HepG2 (cell line): ENCODE measurements around the gene C2orf78. TPM values are rescaled to one million over a fixed set of nuclear protein-coding genes. Genes with fewer than 3 reads are reported as not detected.

ENCODE experiments used
- AKAP8 ChIP-seq: sonication (generic); formaldehyde crosslinking; IDR thresholded peaks from 2 replicates; pipeline ENCODE4 v1.5.1; 2020; ENCODE audit warnings: mild to moderate bottlenecking, missing genetic modification reagents
- CBFB ChIP-seq: sonication (generic); formaldehyde crosslinking; IDR thresholded peaks from 2 replicates; pipeline ENCODE4 v1.4.0; 2020; ENCODE audit warnings: missing genetic modification reagents
- CBX5 ChIP-seq: sonication (generic); formaldehyde crosslinking; IDR thresholded peaks from 2 replicates; pipeline ENCODE4 v1.4.0; 2020; ENCODE audit warnings: missing genetic modification reagents, borderline replicate concordance
- EED ChIP-seq: sonication (generic); formaldehyde crosslinking; IDR thresholded peaks from 2 replicates; pipeline ENCODE4 v1.5.0; 2020; ENCODE audit warnings: mild to moderate bottlenecking, missing genetic modification reagents
- SRSF4 ChIP-seq: fragments of 200-400 bp; formaldehyde crosslinking; IDR thresholded peaks from one replicate; pipeline ENCODE4 v1.6.1; 2018; ENCODE audit warnings: mild to moderate bottlenecking, low read depth, low read length, moderate library complexity; ENCODE audit not compliant: poor library complexity, severe bottlenecking
- XRCC5 ChIP-seq: fragments of 200-400 bp; formaldehyde crosslinking; optimal IDR thresholded peaks from 2 replicates; pipeline ENCODE3; 2017; ENCODE audit warnings: mild to moderate bottlenecking, low read length
- ZBTB14 ChIP-seq: sonication (generic); formaldehyde crosslinking; IDR thresholded peaks from 2 replicates; pipeline ENCODE4 v1.4.0; 2020; ENCODE audit warnings: missing genetic modification reagents
- ZFX ChIP-seq: sonication (generic); formaldehyde crosslinking; IDR thresholded peaks from 2 replicates; pipeline ENCODE4 v1.4.0; 2020; ENCODE audit warnings: mild to moderate bottlenecking, low read depth, missing genetic modification reagents, moderate library complexity
- ZNF232 ChIP-seq: sonication (generic); formaldehyde crosslinking; IDR thresholded peaks from 2 replicates; pipeline ENCODE4 v1.4.0; 2020; ENCODE audit warnings: missing genetic modification reagents, borderline replicate concordance
- ZNF264 ChIP-seq: sonication (generic); formaldehyde crosslinking; IDR thresholded peaks from 2 replicates; pipeline ENCODE4 v1.4.0; 2020; ENCODE audit warnings: missing genetic modification reagents
- ZNF318 ChIP-seq: sonication (generic); formaldehyde crosslinking; IDR thresholded peaks from 2 replicates; pipeline ENCODE4 v1.4.0; 2020; ENCODE audit warnings: mild to moderate bottlenecking, missing genetic modification reagents
- ZNF7 ChIP-seq: IDR thresholded peaks from 2 replicates; pipeline ENCODE4 v1.6.1; 2016; ENCODE audit warnings: missing biosample characterization, missing genetic modification reagents
- polyA plus RNA-seq, 8 experiments: library from polyadenylated mRNA; depleted of rRNA in 3 of 8; stranded (reverse) in 7 of 8; unstranded in 1 of 8; fragments of >200 nt; fragmentation: Illumina TruSeq in 4 of 8; extraction: Trizol in 4 of 8; gene quantifications; 2 replicates each; pipeline versions ENCODE4 v1.2.1 to v1.2.3, GENCODE V29; 2011 to 2016; ENCODE audit warnings: low read depth in 4 of 8, missing spikeins in 1 of 8, mixed read lengths in 1 of 8; ENCODE audit not compliant: insufficient read depth in 1 of 8
- total RNA-seq, 5 experiments: library from RNA; depleted of rRNA; stranded (reverse); fragments of >200 nt; fragmentation: Illumina TruSeq; extraction: Trizol; gene quantifications; 2 replicates each; pipeline ENCODE4 v1.2.3, GENCODE V29; 2016; ENCODE audit warnings: low read depth in 1 of 5
- TF ChIP-seq, protein P1 (sequence below), 2 experiments: sonication (generic) in 1 of 2; formaldehyde crosslinking in 1 of 2; IDR thresholded peaks; 2 replicates each; pipeline versions ENCODE4 v1.4.0 to v1.6.1; 2016 to 2020; ENCODE audit warnings: borderline replicate concordance in 1 of 2, low read depth in 1 of 2, mild to moderate bottlenecking in 1 of 2, missing genetic modification reagents in 1 of 2

Gene C2orf78
- total and polyA plus RNA-seq, 2 of the 13 experiments (the other 11 are each of a cell fraction or from before 2014, with no cell fraction given) = not detected

DNA sequence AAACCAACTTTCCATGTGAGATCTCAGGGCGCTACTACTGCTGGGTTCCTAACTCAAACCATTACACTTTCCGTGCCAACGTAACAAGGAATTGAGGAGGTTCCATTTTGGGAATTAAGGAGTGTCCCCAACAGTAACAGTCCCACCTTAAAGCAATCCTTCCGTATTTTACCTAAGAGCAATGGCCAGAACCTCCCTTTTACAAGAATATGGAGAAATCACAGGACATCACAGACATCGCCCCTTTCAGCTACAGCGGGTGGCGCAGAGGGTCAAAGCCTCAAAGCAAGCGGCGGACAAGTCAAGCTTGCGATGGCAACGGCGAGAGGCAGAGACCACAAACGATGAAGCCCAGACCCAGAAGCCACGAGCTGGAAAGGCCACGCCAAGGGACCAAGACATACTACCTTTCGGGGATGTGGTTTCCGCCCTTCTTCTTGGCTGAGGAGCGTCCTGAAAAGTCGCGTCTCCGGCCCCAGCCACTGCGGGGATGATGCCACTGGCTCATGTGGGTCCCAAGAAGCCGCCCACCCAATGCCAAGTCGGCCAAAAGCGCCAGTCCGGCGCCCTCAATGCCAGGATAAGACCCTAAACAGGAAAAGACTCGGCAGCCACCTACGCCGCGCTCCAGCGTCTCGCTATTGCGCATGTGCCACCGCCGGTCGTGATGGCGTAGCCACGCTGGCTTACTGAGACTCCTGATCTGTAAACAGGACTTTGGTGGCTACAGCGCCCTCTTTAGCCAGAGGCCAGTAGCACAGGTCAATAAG, 4.3 kb upstream of the C2orf78 start, which contains the start of gene DUSP11 (continued):
- TF ChIP-seq ZNF318 = peak; percentile 84; the same call in 1 of the 2 replicates
- TF ChIP-seq ZBTB14 (CRISPR knock-in tag) = no peak
- TF ChIP-seq, protein P1, sequence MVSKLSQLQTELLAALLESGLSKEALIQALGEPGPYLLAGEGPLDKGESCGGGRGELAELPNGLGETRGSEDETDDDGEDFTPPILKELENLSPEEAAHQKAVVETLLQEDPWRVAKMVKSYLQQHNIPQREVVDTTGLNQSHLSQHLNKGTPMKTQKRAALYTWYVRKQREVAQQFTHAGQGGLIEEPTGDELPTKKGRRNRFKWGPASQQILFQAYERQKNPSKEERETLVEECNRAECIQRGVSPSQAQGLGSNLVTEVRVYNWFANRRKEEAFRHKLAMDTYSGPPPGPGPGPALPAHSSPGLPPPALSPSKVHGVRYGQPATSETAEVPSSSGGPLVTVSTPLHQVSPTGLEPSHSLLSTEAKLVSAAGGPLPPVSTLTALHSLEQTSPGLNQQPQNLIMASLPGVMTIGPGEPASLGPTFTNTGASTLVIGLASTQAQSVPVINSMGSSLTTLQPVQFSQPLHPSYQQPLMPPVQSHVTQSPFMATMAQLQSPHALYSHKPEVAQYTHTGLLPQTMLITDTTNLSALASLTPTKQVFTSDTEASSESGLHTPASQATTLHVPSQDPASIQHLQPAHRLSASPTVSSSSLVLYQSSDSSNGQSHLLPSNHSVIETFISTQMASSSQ (IDR thresholded peaks at IDR 0.05; ENCODE audit: low read depth) = no peak
- TF ChIP-seq, protein P1 (CRISPR knock-in tag; IDR thresholded peaks at IDR 0.05; ENCODE audit: borderline replicate concordance) = peak; percentile 33; the same call in 1 of the 2 replicates
- TF ChIP-seq EED = no peak
- TF ChIP-seq ZNF7 (CRISPR knock-in tag) = no peak
- TF ChIP-seq ZFX (CRISPR knock-in tag) = peak; percentile 77
- no peak for TF ChIP-seq CBFB (CRISPR knock-in tag)
- peak; percentile 51; the same call in 1 of the 2 replicates for TF ChIP-seq ZNF232 (CRISPR knock-in tag)
- no peak for TF ChIP-seq SRSF4
- TF ChIP-seq CBX5 (CRISPR knock-in tag) = no peak; the same call in 1 of the 2 replicates
- TF ChIP-seq ZNF264 (CRISPR knock-in tag) = no peak; the same call in 1 of the 2 replicates
- TF ChIP-seq AKAP8 = 0 out of 2 replicates have a peak, but pooled peaks have one; percentile 66
- TF ChIP-seq XRCC5 = peak; percentile 94
